ENCODE data around the gene FXYD6.

DNA sequence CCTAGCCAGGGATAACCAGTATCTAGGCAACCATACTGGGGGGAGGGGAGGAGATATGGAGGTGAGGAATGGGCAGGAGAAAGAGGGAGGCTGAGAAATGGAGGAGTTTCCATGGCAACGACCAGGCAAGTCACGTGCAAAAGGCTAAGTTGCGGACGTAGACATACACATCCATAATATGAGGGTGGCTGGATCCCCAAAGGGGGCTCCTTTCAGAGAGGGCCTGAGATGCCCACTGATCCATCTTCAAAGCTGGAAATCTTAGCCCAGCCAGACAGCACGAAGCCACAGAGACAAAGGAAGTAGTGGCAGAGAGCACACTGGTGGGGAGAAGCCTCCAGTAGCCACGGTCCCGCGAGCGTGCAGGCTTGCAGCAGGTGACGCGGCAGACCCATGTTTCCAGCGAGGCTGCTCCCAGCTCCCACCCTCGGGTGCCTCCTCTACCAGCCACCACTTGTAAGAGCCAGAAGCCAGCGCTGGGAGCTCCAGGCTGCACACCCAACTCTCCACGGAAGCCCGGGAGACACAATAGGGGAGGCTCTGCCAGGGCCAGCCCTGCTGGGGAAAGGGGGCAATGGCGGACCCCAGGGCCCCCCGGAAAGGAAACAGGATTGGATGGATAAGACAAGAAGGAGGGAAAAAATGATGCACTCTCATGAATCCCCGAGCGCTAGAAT, 938 bp downstream of the FXYD6 start:
- TF ChIP-seq, protein P1, sequence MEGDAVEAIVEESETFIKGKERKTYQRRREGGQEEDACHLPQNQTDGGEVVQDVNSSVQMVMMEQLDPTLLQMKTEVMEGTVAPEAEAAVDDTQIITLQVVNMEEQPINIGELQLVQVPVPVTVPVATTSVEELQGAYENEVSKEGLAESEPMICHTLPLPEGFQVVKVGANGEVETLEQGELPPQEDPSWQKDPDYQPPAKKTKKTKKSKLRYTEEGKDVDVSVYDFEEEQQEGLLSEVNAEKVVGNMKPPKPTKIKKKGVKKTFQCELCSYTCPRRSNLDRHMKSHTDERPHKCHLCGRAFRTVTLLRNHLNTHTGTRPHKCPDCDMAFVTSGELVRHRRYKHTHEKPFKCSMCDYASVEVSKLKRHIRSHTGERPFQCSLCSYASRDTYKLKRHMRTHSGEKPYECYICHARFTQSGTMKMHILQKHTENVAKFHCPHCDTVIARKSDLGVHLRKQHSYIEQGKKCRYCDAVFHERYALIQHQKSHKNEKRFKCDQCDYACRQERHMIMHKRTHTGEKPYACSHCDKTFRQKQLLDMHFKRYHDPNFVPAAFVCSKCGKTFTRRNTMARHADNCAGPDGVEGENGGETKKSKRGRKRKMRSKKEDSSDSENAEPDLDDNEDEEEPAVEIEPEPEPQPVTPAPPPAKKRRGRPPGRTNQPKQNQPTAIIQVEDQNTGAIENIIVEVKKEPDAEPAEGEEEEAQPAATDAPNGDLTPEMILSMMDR (IDR thresholded peaks at IDR 0.05 in 4 of 5, conservative IDR thresholded peaks at IDR 0.05 in 1 of 5) = no peak
- no peak for TF ChIP-seq POLR2A (IDR thresholded peaks at IDR 0.05)

All from gastrocnemius medialis (tissue), 4 donors.